ENCODE results near the gene LRMDA. TPM values are rescaled to one million over a fixed set of nuclear protein-coding genes. Genes with fewer than 3 reads are reported as not detected.

The LRMDA gene
- total RNA-seq, 1 donor from 2014 or later = not detected

DNA sequence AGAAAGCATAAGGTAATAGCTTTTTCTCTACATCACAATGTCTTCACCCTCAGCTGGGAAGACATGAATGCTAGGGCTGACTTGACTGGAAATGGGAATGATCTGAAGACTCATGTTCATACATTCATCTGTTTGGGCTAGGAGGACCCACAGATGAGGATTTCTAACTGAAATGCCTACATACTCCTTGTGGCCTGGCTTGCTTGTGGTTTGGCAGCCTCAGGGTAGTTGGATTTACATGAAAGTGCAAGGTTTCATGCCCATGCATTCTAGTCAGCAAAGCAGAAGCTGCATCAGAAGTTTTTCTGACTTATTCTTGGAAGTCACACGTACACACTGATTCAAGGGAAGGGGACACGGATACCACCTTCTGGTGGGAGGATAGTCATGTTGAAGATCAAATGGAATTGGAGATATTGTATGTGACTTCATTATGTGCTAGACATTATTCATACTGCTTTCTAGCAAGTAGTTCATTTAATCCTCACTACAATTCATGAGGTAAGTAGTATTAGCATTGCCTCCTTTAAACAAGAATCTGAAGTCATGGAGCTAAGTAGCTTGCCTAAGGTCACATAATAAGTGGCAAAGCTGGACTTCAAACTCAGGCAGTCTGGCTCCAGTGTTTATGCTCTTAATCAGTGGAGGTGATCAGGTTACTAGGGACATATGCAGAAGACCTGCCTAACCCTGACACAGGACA lies 957.0 kb downstream of the LRMDA start:
- ChIA-PET CTCF (no interaction called here), POLR2A (no interaction called here)
- no peak for DNase-seq
- Mint-ChIP-seq H3K36me3 (ENCODE audit: low read depth) (no peaks in the 10 kb centered on the region), H3K4me1 (no peaks in the 10 kb centered on the region), H3K27ac (no peak overlapping the region), H3K27me3 (no peaks in the 10 kb centered on the region), H3K4me3 (no peak overlapping the region), H3K9me3 (no peaks in the 10 kb centered on the region)
- ATAC-seq (ENCODE audit: low read depth) = no peak
- no peak for TF ChIP-seq CTCF (IDR thresholded peaks at IDR 0.05)
- intact Hi-C loops (cut with micrococcal nuclease) = no loop called here

DNA sequence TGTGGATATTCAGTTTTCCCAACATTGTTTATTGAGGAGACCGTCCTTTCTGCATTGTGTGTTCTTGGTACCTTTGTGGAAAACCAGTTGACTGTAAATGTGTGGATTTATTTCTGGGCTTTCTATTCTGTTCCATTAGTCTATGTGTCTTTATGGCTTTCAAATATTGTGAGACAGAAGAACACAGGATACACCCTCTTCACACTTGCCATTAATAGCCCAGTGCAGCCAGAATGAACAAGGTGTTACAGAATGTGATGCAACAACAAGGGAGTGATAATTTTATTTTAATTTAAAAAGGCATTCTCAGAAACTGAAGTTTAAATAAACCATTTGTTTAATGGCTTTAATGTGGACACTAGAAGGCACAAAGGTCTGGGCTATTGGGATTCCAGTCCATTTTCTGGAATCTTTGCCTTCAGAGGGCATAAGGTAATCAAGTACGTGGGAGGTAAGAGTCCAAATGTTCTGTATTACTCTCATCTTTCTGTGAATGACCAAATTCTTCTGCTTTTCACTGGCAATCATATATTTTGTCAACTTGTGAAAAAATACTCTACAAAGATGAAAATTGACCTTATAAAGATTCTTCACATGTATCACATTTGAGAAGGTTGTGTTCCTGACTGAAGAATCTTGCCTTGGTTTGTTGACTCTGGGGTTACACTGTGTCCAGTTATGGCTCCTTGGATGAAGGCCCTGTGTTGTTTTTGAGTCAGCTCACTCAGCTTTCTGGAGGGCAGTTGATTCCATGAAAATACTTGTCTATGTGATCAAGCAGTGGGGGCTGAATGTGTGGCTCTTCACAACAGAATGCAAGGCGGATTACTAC lies 962.7 kb downstream of the LRMDA start:
- Mint-ChIP-seq H3K4me1 (no peaks in the 10 kb centered on the region), H3K9me3 (no peaks in the 10 kb centered on the region), H3K27me3 (no peaks in the 10 kb centered on the region), H3K27ac (no peak overlapping the region), H3K4me3 (no peak overlapping the region), H3K36me3 (ENCODE audit: low read depth) (no peaks in the 10 kb centered on the region)
- no peak for TF ChIP-seq CTCF (IDR thresholded peaks at IDR 0.05)
- ATAC-seq (ENCODE audit: low read depth) (no peak), DNase-seq (no peak)
- intact Hi-C loops (cut with micrococcal nuclease) = no loop called here
- CTCF ChIA-PET = no interaction called here
- POLR2A ChIA-PET = no interaction called here

DNA sequence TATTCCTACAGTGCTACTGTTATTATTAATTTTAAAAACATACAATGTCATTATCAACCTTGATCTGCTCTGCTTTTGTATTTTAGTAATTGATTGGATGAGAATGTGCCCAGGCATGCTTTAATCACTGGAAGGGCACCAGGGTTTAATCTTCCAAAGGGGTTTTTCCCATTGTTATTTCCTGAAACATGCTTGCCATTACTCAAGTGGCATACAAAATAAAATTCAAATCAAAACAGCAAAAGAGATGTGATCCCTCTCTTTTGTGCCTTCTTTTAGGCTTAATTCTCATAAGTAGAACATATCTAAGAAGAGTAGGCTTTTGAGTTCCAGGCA lies 963.3 kb downstream of the LRMDA start:
- ATAC-seq (ENCODE audit: low read depth) (no peak), DNase-seq (no peak)
- POLR2A ChIA-PET = no interaction called here
- H3K4me1 Mint-ChIP-seq = no peaks in the 10 kb centered on the region
- intact Hi-C loops (cut with micrococcal nuclease) = no loop called here
- H3K4me3 Mint-ChIP-seq = no peak overlapping the region
- TF ChIP-seq CTCF (IDR thresholded peaks at IDR 0.05) = no peak
- H3K9me3 Mint-ChIP-seq = no peaks in the 10 kb centered on the region
- no peaks in the 10 kb centered on the region for H3K27me3 Mint-ChIP-seq
- CTCF ChIA-PET = no interaction called here
- no peaks in the 10 kb centered on the region for H3K36me3 Mint-ChIP-seq (ENCODE audit: low read depth)
- no peak overlapping the region for H3K27ac Mint-ChIP-seq

DNA sequence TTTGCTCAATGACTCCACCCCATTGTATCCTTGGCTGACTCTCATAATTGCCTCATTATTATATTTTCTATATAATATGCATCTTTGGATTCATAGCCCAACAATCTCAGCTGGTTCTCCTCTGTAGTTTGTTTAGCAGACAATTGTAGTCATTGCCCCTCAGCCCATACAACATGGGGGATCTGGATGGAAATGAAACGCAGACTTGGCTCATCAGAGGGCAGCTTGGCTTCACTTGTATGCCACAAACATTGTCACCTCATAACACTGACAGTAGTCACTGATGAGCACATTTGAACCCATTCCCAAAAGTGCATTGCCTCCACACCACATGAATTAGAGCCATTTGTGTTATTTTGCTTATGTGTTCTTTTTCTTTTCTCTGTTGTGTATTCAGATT lies 963.8 kb downstream of the LRMDA start:
- DNase-seq = no peak
- Mint-ChIP-seq H3K9me3 (no peaks in the 10 kb centered on the region), H3K36me3 (ENCODE audit: low read depth) (no peaks in the 10 kb centered on the region), H3K27ac (no peak overlapping the region), H3K4me3 (no peak overlapping the region), H3K27me3 (no peaks in the 10 kb centered on the region), H3K4me1 (no peaks in the 10 kb centered on the region)
- ChIA-PET CTCF (no interaction called here), POLR2A (no interaction called here)
- TF ChIP-seq CTCF (IDR thresholded peaks at IDR 0.05) = no peak
- intact Hi-C loops (cut with micrococcal nuclease) = no loop called here
- no peak for ATAC-seq (ENCODE audit: low read depth)

DNA sequence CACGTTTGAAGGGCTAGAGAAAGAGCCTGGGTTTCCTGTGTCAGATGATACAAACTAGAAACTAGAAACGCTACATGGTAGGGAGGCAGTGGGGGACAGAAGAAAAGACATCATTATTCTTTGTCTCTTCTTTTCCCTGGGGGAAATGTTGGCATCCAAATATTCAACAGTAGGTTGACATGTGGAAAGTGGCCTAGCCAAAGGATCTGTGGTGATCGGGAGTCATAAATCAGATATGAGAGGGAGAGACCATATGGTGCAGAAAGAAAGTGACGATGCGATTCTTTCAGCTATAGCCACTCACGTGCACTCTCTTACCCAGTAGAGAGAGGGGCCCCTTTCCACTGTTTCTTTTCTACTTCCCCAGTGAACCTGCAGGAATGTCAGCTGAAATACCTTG lies 964.7 kb downstream of the LRMDA start:
- TF ChIP-seq CTCF (IDR thresholded peaks at IDR 0.05) = no peak
- ATAC-seq (ENCODE audit: low read depth) (no peak), DNase-seq (no peak)
- H3K27ac Mint-ChIP-seq = no peak overlapping the region
- CTCF ChIA-PET = no interaction called here
- H3K36me3 Mint-ChIP-seq (ENCODE audit: low read depth) = no peaks in the 10 kb centered on the region
- H3K9me3 Mint-ChIP-seq = no peaks in the 10 kb centered on the region
- no peaks in the 10 kb centered on the region for H3K27me3 Mint-ChIP-seq
- no peaks in the 10 kb centered on the region for H3K4me1 Mint-ChIP-seq
- POLR2A ChIA-PET = no interaction called here
- H3K4me3 Mint-ChIP-seq = no peak overlapping the region
- intact Hi-C loops (cut with micrococcal nuclease) = no loop called here

Measured in activated B cell treated with CpG ODN at 0.5 μM for 24 hours (primary cell).